Measurements from ENCODE around the gene ANGPTL7. TPM values are rescaled to one million over a fixed set of nuclear protein-coding genes. Genes with fewer than 3 reads are reported as not detected.

ANGPTL7 gene
- total RNA-seq, 2 experiments from 2014 or later: not detected

- DNase-seq (no peak), ATAC-seq (ENCODE audit: poor library complexity) (no peak)
- TF ChIP-seq CTCF (IDR thresholded peaks at IDR 0.05): no peak
- Histone ChIP-seq H3K4me1 (ENCODE audit: insufficient read depth, low read length) (no peaks in the 10 kb centered on the region), H3K27ac (ENCODE audit: low read depth in 1 of 2, low read length in 2 of 2) (no peak overlapping the region), H3K36me3 (ENCODE audit: insufficient read depth, low read length) (peaks cover 32% of the 10 kb centered on the region), H3K27me3 (ENCODE audit: control insufficient read depth in 1 of 2, insufficient read depth in 2 of 2, low read length in 2 of 2) (no peaks in the 10 kb centered on the region), H3K4me3 (ENCODE audit: low read length) (no peak overlapping the region), H3K9me3 (ENCODE audit: control insufficient read depth in 1 of 2, insufficient read depth in 1 of 2, low read length in 2 of 2) (no peaks in the 10 kb centered on the region)
- intact Hi-C loops (cut with DNase I, micrococcal nuclease): no loop called here
- CTCF ChIA-PET: no interaction called here
- H3K27ac Mint-ChIP-seq: no peak overlapping the region
- no peaks in the 10 kb centered on the region for H3K4me1 Mint-ChIP-seq (ENCODE audit: low read depth)
- H3K36me3 Mint-ChIP-seq (ENCODE audit: low read depth): peaks cover 54% of the 10 kb centered on the region
- H3K9me3 Mint-ChIP-seq: no peaks in the 10 kb centered on the region
- no peak overlapping the region for H3K4me3 Mint-ChIP-seq
- POLR2A ChIA-PET: interaction anchor here (1.3 kb wide), 1 partner anchor 9 kb away, joined by 3 read pairs; no protein-coding TSS in a partner anchor
- H3K27me3 Mint-ChIP-seq: no peaks in the 10 kb centered on the region
Observed at GRCh38 chr1:11174261-11174942, 14.8 kb upstream of the ANGPTL7 start.

- no peak overlapping the region for H3K27ac ChIP-seq (ENCODE audit: low read depth in 1 of 2, low read length in 2 of 2)
- no peaks in the 10 kb centered on the region for H3K27me3 ChIP-seq (ENCODE audit: control insufficient read depth in 1 of 2, insufficient read depth in 2 of 2, low read length in 2 of 2)
- ChIA-PET POLR2A (no interaction called here), CTCF (no interaction called here)
- no peaks in the 10 kb centered on the region for H3K4me1 Mint-ChIP-seq (ENCODE audit: low read depth)
- H3K27ac Mint-ChIP-seq: no peak overlapping the region
- H3K4me1 ChIP-seq (ENCODE audit: insufficient read depth, low read length): no peaks in the 10 kb centered on the region
- no peak for TF ChIP-seq CTCF (IDR thresholded peaks at IDR 0.05)
- DNase-seq (no peak), ATAC-seq (ENCODE audit: poor library complexity) (no peak)
- no peak overlapping the region for H3K4me3 ChIP-seq (ENCODE audit: low read length)
- H3K36me3 ChIP-seq (ENCODE audit: insufficient read depth, low read length): peaks cover 33% of the 10 kb centered on the region
- intact Hi-C loops (cut with DNase I, micrococcal nuclease): no loop called here
- H3K36me3 Mint-ChIP-seq (ENCODE audit: low read depth): peaks cover 57% of the 10 kb centered on the region
- H3K27me3 Mint-ChIP-seq: no peaks in the 10 kb centered on the region
- H3K9me3 ChIP-seq (ENCODE audit: control insufficient read depth in 1 of 2, insufficient read depth in 1 of 2, low read length in 2 of 2): no peaks in the 10 kb centered on the region
- H3K9me3 Mint-ChIP-seq: no peaks in the 10 kb centered on the region
- no peak overlapping the region for H3K4me3 Mint-ChIP-seq
Observed at GRCh38 chr1:11175461-11175860, 13.7 kb upstream of the ANGPTL7 start.

- Mint-ChIP-seq H3K4me1 (ENCODE audit: low read depth) (no peaks in the 10 kb centered on the region), H3K27me3 (no peaks in the 10 kb centered on the region), H3K4me3 (no peak overlapping the region), H3K9me3 (no peaks in the 10 kb centered on the region), H3K27ac (no peak overlapping the region), H3K36me3 (ENCODE audit: low read depth) (peaks cover 64% of the 10 kb centered on the region)
- ChIA-PET CTCF (no interaction called here), POLR2A (no interaction called here)
- TF ChIP-seq CTCF (IDR thresholded peaks at IDR 0.05): no peak
- H3K9me3 ChIP-seq (ENCODE audit: control insufficient read depth in 1 of 2, insufficient read depth in 1 of 2, low read length in 2 of 2): no peaks in the 10 kb centered on the region
- ATAC-seq (ENCODE audit: poor library complexity): no peak
- H3K27me3 ChIP-seq (ENCODE audit: control insufficient read depth in 1 of 2, insufficient read depth in 2 of 2, low read length in 2 of 2): no peaks in the 10 kb centered on the region
- H3K4me1 ChIP-seq (ENCODE audit: insufficient read depth, low read length): no peaks in the 10 kb centered on the region
- no peak for DNase-seq
- H3K36me3 ChIP-seq (ENCODE audit: insufficient read depth, low read length): peaks cover 38% of the 10 kb centered on the region
- H3K4me3 ChIP-seq (ENCODE audit: low read length): no peak overlapping the region
- H3K27ac ChIP-seq (ENCODE audit: low read depth in 1 of 2, low read length in 2 of 2): no peak overlapping the region
- intact Hi-C loops (cut with DNase I, micrococcal nuclease): no loop called here
Observed at GRCh38 chr1:11176081-11176706, 13.0 kb upstream of the ANGPTL7 start.

All from CD4-positive, alpha-beta T cell (primary cell).